ENCODE measurements around the gene PAK1.
"Not testable (repeated sequence)": the region's sequence is repeated elsewhere in the genome, so short reads cannot be mapped to it uniquely, and the experiment has no call there.

Gene PAK1

DNA sequence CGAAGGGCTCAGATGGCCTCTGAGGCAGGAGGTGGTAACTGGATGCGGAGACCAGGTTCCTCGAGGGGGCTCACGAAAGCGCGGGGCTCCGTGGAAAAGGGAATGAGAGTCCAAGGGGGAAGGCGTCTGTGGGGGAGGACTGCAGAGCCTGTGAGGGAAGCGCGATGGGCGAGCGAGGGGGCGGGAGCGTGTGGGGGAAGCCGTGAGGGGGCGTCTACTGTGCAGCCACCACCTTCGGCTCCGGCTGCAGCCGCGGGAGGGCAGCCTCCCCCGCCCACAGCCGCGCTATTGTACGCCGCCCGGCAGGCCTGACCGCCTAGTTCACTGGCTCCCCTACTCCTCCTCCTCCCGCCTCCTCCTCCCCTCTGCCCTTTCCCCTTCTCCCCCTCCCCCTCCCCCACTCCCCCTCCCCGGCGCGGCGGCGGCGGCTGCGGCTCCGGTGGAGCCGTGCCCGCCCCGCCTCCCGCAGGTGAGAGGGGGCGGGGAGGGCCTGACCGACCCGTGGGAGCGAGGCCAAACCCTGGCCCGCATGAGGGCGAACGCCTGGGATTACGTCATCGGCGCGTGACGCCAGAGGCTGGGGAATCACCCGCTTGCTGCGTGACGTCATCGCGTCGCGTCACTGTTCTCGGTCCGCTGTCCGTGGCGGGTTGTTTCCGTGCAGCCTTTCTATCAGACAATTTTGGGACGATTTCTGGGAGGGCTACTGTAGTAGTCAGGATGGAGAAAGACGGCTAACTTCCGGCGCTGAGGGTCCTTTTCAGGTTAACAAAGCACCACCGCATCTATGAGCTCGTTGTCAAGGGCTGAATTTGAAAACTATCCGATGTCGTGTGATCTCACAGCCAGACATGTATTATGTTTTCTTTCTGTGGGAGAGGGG, at the start of gene PAK1:
TSS of gene PAK1 (minus strand) at position 294 of the 883 bp plus-strand sequence. CDS start 81,574 bp downstream, outside the sequence.
- peak; percentile 76 to 82 for DNase-seq (ENCODE audit: low read depth in 2 of 2, low spot score in 1 of 2)

DNA sequence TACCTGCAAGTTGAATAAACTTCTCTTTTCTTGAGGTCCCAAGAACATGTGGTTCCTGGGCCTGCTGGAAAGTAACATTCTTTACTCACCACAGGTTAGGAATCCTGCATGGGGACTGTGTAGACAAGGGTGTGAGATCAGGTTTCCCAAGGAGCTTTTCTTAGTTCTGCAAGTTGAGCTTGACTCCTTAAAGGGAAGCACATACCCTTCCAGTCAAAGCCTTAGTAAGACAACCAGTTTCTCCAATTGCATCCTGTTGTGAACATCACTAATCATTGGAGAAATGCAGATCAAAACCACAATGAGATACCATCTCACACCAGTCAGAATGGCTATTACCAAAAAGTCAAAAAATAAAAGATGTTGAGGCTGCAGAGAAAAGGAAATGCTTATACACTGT, 48.3 kb upstream of the PAK1 start:
- no peak for DNase-seq (ENCODE audit: low read depth in 2 of 2, low spot score in 1 of 2)

- DNase-seq (ENCODE audit: low read depth in 2 of 2, low spot score in 1 of 2), result no peak
These were observed 46.0 kb upstream of the PAK1 start for GRCh38 chr11:77519847-77520246.

GRCh38 chr11:77518471-77518870, 44.6 kb upstream of the PAK1 start:
- no peak for DNase-seq (ENCODE audit: low read depth in 2 of 2, low spot score in 1 of 2)

- no peak for DNase-seq (ENCODE audit: low read depth in 2 of 2, low spot score in 1 of 2)
These were observed 43.9 kb upstream of the PAK1 start for GRCh38 chr11:77517753-77518152.

DNA sequence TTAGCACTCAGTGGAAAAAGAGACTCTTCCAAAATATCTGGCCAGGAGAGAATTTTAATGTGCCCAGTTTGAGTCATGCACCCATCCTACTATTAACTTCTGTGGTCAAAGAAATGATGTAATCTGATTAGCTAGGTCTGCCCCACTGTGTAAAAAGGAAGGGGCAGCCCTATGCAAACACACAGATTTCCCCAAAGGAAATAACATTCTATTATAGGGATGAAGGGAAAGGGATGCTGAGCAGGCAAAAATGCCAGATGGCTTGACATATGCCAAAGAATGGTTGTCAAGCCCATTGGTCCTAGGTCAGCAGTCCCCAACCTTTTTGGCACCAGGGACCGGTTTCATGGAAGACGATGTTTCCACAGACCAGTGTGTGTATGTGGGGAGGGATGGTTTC, 43.3 kb upstream of the PAK1 start:
- no peak for DNase-seq (ENCODE audit: low read depth in 2 of 2, low spot score in 1 of 2)

- no peak for DNase-seq (ENCODE audit: low read depth in 2 of 2, low spot score in 1 of 2)
These were observed 41.6 kb upstream of the PAK1 start for GRCh38 chr11:77515483-77515882.

DNA sequence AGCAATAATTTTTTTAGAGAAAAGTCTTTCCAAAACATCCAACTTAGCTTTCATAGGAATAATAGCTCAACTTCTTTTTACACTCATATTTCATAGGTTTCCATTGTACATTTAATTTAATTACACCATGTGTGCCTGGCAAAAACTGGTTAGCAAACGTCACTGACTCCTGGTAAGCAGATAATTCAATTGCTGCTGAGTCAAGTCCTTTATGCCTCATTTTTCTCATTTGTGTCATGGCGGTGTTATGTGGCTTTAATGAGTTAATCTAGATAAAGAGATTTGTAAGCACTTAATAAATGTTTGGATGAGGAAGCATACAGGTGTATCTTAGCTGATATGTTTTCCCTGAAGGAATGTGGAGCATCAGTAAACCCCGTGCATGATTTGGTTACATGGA, 41.2 kb upstream of the PAK1 start:
- no peak for DNase-seq (ENCODE audit: low read depth in 2 of 2, low spot score in 1 of 2)

DNA sequence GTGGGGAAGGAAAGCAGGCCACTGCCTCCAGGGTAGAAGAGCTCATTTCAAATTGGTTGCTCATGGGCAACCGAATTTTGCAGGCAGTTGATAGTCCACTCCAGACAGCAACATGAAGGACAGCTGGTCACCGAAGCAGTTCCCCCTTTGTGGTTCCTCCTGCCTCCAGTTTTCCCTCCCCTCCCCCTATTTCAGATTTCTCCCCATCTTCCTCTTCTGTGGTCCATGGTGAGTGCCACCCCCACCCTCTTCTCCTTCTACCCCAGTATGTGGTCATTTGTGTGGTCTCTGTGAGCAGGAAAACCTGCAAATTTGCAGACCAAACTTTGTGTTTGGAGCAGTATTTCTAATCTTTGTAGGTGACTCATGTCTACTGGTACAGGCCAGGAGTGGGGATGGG, 38.2 kb upstream of the PAK1 start:
- DNase-seq (ENCODE audit: low read depth in 2 of 2, low spot score in 1 of 2), result no peak

- DNase-seq (ENCODE audit: low read depth in 2 of 2, low spot score in 1 of 2), result no peak
These were observed 37.0 kb upstream of the PAK1 start for GRCh38 chr11:77510851-77511250.

DNA sequence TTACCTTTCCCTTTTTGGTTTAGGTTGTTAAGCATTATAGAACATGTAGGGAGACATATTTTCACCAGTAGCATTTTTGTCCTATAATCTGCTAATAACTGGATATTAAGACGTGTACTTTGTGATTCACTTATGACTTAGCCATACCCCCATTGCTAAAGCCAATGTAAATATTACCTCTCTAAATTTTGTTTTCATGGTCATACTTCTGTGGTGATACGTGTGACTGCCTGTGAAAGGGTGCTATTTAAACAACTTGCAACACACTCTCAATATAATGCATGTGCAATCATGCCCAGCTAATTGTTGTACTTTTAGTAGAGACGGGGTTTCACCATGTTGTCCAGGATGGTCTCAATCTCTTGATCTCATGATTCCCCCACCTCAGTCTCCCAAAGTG, 36.2 kb upstream of the PAK1 start:
- no peak for DNase-seq (ENCODE audit: low read depth in 2 of 2, low spot score in 1 of 2)

DNA sequence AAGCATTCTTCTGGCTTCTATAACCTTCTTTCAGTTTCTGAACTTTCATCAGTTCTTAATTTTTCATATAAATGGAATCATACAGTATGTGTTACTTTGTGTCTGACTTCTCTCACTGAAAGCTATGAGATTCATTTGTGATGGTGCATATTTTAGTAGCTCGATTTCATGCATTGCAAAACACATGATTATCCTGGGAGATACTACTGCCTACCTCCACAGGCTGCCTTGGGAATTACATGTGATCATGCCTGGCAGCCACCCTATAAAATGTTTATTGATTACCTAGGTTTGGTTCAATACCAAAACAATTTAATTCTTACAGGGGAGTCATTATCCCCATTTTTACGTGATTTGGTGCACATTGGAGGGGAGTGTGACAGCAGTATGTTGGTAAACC, 34.1 kb upstream of the PAK1 start:
- DNase-seq (ENCODE audit: low read depth in 2 of 2, low spot score in 1 of 2), result no peak

GRCh38 chr11:77506857-77507256, 33.0 kb upstream of the PAK1 start:
- DNase-seq (ENCODE audit: low read depth in 2 of 2, low spot score in 1 of 2), result no peak

DNA sequence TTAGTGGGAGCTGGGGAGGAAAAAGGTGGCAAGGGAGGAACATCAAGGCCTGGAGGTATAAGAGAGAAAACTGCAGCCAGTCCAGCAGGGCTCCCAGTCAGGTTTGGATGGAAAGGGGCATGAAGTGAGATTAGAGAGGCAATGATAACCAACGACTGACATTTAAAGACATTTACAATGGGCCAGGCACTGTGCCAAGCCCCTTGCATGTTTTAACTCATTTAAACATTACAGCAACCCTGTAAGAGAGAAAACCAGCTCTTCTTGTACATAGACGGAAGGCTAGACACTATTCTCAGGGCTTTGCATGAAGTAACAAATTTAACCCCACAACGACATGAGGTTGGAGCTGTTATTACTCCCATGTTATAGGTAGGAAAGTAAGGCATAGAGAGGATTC, 32.1 kb upstream of the PAK1 start:
- DNase-seq (ENCODE audit: low read depth in 2 of 2, low spot score in 1 of 2), result no peak

DNA sequence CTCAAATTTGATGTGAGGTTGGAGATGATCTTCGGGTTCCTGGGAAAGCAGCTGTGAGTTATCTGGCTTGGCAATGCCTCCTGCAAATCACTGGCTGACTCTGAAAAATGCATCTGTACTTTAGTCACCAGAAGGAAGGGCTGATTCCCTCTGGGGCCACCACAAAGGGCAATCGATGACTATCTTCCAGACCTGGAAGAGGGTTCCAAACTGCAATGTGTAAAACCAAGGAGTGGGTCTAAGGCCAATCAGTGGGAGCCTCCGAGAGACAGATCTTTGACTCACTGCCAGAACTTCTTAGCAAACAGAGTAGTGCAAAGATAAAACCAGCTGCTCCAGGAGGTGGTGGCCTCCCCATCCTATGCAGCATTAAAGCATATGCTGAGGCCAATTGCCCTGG, 29.1 kb upstream of the PAK1 start:
- no peak for DNase-seq (ENCODE audit: low read depth in 2 of 2, low spot score in 1 of 2)

DNA sequence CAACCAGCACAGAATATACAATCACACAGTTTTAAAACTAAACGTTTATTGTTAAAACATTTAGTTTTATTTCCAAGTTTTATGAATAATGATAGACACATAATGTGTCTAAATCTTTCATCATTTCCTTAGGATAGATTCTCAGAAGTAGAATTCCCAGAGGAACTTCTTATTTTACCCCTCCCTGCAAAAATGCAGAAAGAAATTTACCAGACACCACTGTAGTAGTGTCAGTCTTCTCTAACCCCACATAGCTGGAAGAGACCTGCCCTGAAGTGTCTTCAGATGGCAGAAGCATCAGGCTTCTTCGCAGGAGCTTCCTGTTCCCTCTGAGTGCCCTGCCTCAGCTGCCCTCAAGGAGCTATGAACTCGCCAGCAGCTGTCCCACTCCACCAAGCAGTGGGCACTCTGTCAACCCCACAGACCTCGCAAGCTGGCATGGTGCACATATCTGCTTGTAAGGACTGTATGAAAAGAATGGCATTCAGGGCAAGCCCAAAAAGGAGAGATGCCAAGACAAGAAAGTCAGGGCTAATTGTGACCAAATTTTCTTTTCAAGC, 28.5 kb upstream of the PAK1 start:
- DNase-seq (ENCODE audit: low read depth in 2 of 2, low spot score in 1 of 2), result no peak

- no peak for DNase-seq (ENCODE audit: low read depth in 2 of 2, low spot score in 1 of 2)
These were observed 27.9 kb upstream of the PAK1 start for GRCh38 chr11:77501758-77502157.

DNA sequence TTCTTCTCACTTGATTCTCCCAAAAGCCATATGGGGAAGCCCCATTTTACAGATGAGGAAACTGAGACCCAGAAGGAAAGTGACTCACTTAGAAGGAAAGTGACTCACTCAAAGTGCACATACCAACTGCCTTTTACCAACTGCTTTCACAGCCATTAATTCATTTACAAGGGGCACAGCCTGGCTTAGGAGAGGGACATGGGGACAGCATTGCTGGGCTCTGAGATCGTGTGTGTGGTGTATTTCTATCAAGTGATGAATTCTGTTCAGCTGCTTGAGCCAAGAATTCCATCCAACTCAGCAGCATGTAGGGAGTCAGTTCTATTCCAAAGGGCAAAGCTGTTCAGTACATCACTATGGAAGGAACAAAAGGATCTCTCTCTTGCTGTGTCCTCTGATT, 23.5 kb upstream of the PAK1 start:
- no peak for DNase-seq (ENCODE audit: low read depth in 2 of 2, low spot score in 1 of 2)

DNA sequence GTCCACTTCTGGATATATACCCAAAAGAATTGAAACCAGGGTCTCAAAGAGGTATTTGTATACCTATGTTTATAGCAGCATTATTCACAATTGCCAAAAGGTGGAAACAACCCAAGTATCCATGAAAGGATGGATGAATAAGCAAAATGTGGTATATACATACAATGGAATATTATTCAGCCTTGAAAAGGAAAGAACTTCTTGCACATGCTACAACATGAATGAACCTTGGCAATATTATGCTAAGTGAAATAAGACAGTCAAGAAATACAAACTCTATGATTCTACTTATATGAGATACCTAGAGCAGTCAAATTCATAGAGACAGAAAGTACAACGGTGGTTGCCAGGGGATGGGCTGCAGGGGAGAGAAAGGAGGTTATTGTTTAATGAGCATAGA, 21.6 kb upstream of the PAK1 start:
- no peak for DNase-seq (ENCODE audit: low read depth in 2 of 2, low spot score in 1 of 2)

DNA sequence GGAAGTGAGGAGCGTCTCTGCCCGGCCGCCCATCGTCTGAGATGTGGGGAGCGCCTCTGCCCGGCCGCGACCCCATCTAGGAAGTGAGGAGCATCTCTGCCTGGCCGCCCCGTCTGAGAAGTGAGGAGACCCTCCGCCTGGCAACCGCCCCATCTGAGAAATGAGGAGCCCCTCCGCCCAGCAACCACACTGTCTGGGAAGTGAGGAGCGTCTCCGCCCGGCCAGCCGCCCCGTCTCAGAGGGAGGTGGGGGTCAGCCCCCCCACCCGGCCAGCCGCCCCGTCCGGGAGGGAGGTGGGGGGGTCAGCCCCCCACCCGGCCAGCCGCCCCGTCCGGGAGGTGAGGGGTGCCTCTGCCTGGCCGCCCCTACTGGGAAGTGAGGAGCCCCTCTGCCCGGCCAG, 16.1 kb upstream of the PAK1 start:
- DNase-seq (ENCODE audit: low read depth in 2 of 2, low spot score in 1 of 2), result not testable (repeated sequence)

DNA sequence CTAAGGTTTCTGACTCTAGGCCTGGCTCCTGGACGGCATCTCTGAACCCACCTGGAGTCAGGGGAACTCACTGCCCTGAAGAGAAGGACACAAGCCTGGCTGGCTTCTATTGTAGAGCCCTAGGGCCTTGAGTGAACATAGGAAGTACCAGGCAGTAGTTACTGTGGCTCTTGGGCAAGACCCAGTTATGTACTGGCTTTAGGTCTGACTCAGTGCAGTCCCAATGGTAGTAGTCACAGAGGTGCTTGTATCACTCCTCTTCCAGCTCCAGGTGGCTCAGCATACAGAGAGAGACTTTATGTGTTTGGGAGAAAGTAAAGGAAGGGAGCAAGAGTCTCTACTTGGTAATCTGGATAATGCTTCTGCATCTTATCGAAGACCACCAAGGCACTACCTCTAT, 13.9 kb upstream of the PAK1 start:
- no peak for DNase-seq (ENCODE audit: low read depth in 2 of 2, low spot score in 1 of 2)

DNA sequence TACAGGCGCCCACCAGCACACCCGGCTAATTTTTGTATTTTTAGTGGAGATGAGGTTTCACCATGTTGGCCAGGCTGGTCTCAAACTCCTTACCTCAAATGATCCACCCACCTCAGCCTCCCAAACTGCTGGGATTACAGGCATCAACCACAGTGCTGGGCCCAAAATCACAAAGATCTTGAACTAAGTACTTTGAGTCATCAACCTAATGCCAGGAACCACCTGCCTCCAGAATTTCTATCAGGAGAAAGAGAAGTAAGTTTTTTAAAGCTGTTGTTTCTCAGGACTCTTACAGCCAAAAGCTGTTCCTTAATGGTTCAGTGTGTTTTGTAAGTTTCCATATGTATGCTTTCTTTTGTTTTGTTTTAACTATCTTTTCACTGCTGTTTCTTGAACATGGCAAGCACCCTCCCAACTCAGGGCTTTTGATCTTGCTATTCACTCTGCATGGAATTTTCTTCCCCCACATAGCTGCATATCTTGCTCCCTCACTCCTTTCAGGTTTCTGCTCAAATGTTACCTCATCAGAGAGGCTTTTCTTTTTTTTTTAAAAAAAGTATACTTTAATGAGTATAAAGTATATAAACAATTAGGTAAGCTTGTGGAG, 6.0 kb upstream of the PAK1 start:
- no peak for DNase-seq (ENCODE audit: low read depth in 2 of 2, low spot score in 1 of 2)
